ENCODE measurements around the gene SYNGR3.

DNA sequence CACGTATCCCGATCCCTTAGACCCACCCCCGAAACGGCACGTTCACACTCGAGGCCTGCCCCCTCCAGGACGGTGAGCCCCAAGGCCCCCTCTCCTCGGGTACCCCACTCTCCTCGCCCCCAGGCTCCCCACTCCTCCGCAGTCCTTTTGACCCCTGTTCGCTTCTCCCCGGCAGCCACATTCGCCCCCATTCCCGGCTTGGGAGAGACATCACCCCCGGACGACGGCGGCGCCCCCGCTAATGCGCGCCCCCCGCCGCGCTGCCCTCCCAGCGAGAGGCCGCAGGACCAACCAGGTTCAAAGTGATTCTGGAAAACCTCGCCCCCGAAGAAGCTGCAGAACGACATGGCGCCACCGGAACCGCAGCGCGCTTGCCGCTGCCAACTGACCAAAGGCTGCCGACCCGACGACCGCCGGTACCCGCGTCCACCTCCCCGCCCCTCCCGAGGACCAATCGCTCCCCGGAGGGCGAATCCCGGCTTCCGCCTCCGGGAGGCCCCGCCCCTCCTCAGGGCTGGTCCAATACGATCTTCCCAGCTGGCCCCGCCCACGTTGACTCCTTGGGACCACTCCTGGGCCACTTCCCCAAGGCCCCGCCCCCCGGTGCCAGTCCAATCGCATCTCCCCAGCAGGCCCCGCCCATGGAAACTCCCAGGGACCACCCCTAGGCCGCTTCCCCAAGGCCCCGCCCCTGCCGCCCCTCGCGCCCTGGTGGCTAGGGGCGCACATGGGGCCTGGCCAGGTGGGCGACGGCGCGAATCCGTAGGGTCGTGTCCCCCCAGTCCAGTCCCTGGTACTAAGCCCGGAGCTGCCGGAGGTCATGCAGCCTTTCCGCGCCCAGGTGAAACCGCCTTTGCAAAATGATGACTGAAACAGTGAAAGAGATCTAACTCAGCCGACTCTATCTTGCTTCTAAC, 46.7 kb upstream of the SYNGR3 start, which contains the start of gene MSRB1:
- TF ChIP-seq SUZ12 (IDR thresholded peaks at IDR 0.05; ENCODE audit: extremely low read depth, insufficient read depth, insufficient read length), result no peak
- TF ChIP-seq ZNF274 (IDR thresholded peaks at IDR 0.05; ENCODE audit: low read depth, low read length), result no peak

Measured in NT2/D1 (cell line).